HG02884 (cell line): ENCODE data around the gene ZNF783.
"Not testable (repeated sequence)": the region's sequence is repeated elsewhere in the genome, so short reads cannot be mapped to it uniquely, and the experiment has no call there.

Experiments
- ATAC-seq: cut with Tn5 transposase; IDR thresholded peaks from one replicate; pipeline ENCODE4 v1.9.1; 2021; ENCODE audit warnings: mild to moderate bottlenecking, moderate library complexity; ENCODE audit not compliant: unreplicated experiment

ZNF783 gene

GRCh38 chr7:149261829-149262617 lies at the start of gene ZNF783:
TSS of gene ZNF783 (plus strand) at chr7:149262196. CDS start at chr7:149262334, 138 bp downstream.
- ATAC-seq: peak; percentile 82

- ATAC-seq: no peak
Observed at GRCh38 chr7:149214020-149214720, 47.8 kb upstream of the ZNF783 start.

- ATAC-seq: no peak
Observed at GRCh38 chr7:149216402-149216801, 45.6 kb upstream of the ZNF783 start.

- no peak for ATAC-seq
Observed at GRCh38 chr7:149217570-149217969, 44.4 kb upstream of the ZNF783 start.

GRCh38 chr7:149218469-149219420 lies 43.3 kb upstream of the ZNF783 start:
- no peak for ATAC-seq

- ATAC-seq: no peak
Observed at GRCh38 chr7:149220534-149220933, 41.5 kb upstream of the ZNF783 start.

GRCh38 chr7:149223176-149223575 lies 38.8 kb upstream of the ZNF783 start:
- ATAC-seq: no peak

GRCh38 chr7:149223761-149224160 lies 38.2 kb upstream of the ZNF783 start:
- no peak for ATAC-seq

- no peak for ATAC-seq
Observed at GRCh38 chr7:149224352-149224751, 37.6 kb upstream of the ZNF783 start.

GRCh38 chr7:149225106-149225505 lies 36.9 kb upstream of the ZNF783 start:
- no peak for ATAC-seq

GRCh38 chr7:149225656-149226055 lies 36.3 kb upstream of the ZNF783 start:
- no peak for ATAC-seq

- ATAC-seq: not testable (repeated sequence)
Observed at GRCh38 chr7:149226366-149226765, 35.6 kb upstream of the ZNF783 start.

GRCh38 chr7:149226840-149227494 lies 35.0 kb upstream of the ZNF783 start:
- no peak for ATAC-seq

- ATAC-seq: no peak
Observed at GRCh38 chr7:149228831-149229471, 33.0 kb upstream of the ZNF783 start.

- no peak for ATAC-seq
Observed at GRCh38 chr7:149229526-149229925, 32.5 kb upstream of the ZNF783 start.

- ATAC-seq: no peak
Observed at GRCh38 chr7:149232362-149232761, 29.6 kb upstream of the ZNF783 start.

- not testable (repeated sequence) for ATAC-seq
Observed at GRCh38 chr7:149233655-149234204, 28.3 kb upstream of the ZNF783 start.

- ATAC-seq: no peak
Observed at GRCh38 chr7:149237502-149237901, 24.5 kb upstream of the ZNF783 start.

GRCh38 chr7:149238051-149238450 lies 23.9 kb upstream of the ZNF783 start:
- no peak for ATAC-seq
